ENCODE results near the gene DNMBP.
A peak's percentile ranks its signal among the peaks of the same experiment; 100 is the strongest.
"Not testable (repeated sequence)": the region's sequence is repeated elsewhere in the genome, so short reads cannot be mapped to it uniquely, and the experiment has no call there.

DNMBP gene

DNA sequence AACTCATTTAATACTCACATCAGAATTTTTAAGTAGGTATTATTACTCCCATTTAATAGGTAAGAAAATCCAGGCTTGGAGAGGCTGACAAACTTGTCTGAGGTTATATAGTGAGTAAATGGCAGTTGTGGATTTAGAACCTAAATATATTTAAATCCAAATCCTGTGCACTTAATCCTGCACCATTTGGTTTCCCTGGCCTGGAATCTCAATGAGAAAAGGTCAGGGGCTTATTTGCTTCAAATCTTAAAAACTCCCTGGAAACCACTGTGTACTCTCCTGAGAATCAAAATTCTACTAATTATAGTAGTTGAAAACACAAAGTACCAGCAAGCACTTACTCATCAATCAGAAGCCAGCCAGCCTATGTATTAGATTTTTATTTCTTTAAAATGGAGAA is 97.7 kb downstream of the DNMBP start:
- DNase-seq, result no peak

DNA sequence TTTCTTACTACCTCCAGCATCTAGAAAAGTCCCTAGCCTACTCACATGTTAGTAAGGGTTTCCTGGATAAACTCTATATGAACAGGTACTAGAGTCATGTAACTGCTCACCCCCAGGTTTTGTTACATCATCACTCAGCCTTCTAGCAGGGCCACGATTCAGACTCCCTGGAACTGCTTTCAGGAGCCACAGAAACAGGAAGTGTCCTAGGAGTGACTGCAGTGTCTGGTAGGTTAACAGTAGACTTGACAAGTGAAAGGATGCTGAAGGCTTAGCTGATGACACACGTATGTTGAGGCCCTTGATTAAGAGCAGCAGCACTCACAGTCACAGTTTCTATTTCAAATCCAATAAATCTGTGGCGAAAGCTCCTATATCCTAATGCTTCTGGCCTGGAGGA is 101.2 kb downstream of the DNMBP start:
- no peak for DNase-seq

DNA sequence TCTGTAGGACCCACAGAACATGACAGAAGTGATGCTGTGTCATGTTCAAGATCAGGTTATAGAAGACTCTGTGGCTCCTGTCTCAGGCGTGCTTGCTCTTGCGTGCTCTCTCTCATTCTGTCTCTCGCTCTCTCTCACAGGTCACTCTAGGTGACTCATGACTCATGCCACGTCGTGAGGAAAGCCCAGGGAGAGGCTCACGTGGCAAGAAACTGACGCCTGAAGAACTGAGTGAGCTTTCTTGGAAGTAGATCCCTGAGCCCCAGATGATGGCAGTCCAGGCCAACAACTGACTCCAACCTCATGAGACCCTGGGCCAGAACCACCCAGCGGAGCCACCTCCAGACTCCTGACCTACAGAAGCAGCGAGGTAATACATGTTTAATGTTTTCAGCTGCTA is 103.3 kb downstream of the DNMBP start:
- DNase-seq, result no peak

DNA sequence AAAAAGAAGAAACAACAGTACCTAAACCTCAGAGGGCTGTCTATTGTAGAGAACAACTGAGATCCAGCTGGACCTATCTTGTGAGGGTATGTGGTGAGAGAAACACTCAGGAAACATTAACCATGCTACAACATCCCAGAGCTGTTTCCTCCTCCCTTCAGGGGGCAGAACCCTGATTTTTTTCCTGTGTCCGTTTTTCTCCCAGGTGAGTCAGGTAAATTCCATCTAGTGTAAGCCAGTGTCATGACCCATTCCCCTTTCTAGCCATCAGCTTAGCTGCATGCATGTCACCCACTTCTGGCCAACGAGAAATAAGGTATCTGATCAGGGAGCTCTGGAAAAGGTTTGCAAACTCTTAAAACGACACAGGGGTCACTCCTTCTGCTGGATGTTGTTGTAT is 103.8 kb downstream of the DNMBP start:
- no peak for DNase-seq

DNA sequence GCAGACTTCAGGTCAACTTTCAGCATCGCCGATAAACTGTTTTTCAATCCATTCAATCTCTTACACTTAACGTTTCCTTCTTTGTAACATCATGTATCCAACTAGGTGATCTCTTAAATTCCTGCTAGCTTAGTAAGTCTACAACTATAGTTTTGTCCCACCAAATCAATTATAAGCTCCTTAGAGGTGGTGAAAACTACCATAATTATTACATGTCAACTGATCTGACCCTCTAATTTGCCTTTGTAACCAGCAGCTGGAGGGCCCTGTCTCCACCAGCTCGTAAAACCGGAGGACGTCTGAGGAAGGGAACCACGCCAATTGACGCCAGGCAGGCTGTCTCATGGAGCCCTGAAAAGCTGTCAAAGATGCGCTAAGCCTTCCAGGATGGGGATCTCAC is 113.9 kb downstream of the DNMBP start:
- DNase-seq, result no peak

DNA sequence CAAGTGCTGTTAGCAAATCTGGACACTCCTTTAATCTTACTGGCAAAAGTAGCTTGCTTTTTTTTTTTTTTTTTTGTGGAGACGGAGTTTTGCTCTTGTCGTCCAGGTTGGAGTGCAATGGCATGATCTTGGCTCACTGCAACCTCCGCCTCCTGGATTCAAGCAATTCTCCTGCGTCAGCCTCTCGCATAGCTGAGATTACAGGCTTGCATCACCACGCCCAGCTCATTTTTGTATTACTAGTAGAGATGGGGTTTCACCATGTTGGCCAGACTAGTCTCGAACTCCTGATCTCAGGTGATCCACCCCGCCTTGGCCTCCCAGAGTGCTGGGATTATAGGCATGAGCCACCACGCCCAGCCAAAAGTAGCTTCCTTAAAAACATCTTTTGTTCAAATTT is 114.7 kb downstream of the DNMBP start:
- DNase-seq, result not testable (repeated sequence)

DNA sequence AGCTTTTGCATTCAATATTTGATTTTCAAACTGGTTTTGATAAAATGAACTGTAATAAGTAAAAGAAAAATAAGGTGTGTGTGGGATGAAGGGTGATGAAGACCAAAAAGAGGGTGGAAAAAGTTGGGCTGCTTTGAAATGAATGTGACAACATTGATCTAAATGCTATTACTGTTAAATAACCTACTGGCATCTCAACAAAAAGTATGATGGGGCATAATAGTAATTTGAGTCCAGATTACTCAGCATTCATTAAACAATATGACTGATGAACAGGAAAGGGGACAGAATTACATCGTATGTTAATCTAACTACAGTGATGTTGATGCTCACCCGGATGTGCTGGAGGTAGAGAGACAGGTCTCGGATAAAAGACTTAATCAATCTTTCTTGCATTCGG is 115.1 kb downstream of the DNMBP start:
- no peak for DNase-seq

DNA sequence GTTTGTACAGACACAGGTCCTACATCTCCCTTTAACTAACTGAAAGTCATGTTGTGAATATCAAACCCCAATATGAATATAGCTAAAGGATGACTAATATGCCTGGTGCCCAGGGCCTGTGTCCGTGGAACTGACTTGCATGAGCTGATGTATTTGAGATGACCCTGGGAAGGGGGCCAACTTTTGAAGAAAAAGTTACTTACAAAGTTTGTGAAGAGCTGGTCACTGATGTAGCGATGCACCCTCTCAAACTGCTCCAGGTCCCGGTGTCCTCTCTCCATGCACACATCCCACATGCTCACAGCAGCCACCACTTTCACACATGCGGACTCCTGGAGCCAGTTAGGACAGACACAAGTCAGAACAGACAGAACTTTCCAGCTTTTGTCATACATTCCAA is 121.1 kb downstream of the DNMBP start:
- no peak for DNase-seq

DNA sequence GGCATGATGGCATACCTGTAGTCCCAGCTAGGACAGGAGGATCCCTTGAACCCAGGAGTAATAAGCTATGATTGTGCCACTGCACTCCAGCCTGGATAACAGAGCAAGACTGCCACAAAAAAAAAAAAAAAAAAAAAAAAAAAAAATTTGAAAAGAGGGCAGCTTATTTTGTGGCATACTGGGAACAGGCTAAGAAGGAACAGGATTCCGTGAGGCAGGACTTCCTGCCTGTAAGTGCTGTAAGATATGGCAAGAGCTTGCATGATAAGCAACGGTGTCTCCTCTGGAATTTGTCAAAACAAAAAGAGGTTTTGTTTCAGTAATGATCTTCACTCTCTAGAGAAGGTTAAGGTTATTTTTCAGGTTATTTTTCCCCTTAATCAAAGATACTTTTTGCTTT is 126.2 kb downstream of the DNMBP start:
- no peak for DNase-seq

DNA sequence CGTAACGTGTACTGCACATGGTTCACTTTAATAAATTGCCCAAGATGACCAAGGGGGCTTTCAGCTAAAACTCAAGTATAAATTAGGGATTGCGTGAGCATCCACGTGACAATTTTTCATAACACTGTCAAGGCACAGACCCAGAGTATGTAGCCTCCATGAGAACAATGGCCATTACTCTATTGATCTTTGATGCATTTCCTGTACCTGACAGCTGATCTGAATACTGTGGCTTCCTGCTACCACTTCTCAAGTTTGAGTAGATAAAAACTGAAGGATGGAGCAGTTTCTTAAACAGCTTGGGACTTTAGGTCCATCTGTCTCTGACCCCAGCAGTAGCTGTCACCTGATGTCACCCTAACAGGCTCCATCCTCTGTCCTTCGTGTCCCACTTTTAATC is 128.4 kb downstream of the DNMBP start:
- DNase-seq, result no peak

DNA sequence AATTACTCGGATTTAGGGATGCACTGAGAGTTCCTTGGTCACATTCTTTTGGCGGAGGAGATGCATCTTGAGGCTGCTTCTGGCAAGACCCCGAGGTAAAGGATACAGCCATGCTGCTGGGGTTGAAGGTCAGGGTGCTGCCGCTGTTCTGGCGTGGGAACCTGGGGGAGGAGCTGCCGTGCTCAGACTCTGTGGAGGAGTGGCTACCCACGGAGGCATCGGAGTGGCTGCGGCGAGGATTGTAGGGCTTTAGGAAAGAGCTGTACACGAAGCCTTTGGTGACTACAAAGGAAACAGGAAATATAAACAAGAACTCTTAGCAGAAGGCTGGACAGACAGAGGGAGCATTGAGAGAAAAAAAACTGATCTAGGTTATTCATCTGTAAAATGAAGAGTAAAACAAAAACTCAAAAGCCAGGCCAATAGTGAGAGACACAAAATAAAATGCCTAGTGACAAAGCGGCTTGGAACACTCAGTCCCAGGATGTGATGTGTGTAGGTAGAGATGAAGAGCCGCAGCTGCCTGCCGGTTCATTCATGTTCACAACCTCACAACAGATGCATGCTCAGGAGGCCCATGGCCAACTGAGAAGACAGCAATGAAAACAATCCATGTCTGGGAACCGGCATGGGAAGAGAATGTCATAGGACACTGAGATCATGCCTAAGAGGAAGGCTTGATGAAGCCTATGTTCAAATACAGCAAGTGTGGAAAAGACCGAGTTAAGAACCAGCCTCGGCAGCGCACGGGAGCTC is 129.5 kb downstream of the DNMBP start:
- DNase-seq, result no peak

DNA sequence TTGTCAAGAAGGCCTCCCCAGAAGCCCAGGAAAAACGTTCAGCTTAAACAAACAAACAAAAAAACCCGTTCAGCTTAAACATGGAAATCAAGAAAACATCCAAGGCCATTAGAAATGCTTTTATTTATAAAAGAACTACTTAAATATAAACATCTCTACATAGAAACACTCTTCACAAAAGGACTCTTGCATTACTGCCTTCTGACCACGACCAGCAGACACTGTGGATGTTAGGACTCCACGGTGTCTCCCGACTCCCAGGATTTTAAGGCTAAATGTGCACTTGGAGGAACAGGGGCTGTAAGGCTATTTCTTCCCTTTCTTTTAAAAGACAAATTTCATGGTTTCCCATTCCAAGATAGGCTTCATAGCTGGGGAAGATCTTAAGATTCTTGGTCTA is 134.3 kb downstream of the DNMBP start:
- no peak for DNase-seq

DNA sequence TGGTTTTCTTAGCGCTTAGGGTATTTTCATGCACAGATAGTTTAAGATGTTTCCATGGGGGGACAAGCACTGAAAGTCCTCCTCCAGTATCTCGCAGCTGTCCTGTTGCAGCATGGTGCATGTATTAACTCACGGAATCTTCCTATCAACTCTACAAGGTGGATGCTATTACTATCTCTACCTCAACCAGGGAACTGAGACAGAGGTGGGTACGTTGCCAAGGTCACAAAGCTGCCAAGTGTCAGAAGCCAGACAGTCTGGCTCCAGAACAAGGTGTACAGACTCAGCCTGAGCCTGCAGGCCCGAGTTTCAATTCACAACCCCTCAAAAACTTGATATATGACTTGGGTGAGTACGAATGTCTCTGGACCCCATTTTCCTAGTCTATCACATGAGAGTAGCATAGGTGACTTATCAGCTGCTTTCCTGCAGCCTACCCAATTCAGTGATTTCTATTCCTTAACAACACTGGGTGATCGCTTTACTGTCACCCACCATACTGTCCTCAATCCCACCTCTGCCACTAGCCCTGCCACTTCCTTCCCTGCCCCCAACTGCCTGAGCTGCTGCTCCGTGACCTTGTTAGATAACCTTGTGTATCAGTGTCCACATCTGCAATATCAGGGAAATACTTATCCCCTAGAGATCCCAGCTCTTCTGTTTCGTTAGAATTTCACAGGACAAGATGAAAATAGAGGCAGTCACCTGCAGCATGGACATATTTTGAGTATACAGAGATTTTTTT is 135.2 kb downstream of the DNMBP start:
- no peak for DNase-seq

DNA sequence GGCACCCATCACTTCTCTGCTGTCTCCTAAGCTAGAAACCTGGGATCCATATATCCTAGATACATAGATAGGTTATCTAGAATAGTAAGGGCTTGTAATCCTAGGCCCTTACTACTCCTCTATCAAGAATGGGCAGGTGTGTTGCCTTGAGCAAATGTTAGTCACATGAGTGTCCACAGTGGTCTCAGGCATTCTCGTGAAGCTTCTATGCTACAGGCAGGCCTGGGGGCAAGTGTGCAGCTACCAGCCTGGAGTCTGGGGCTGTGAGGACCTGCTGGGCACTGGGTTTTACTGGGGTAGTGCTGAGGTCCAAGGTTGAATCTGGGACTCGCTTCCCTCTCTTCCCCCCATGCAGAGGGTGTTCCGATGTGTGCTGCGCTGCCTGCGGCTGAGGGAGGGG is 135.9 kb downstream of the DNMBP start:
- DNase-seq, result no peak

DNA sequence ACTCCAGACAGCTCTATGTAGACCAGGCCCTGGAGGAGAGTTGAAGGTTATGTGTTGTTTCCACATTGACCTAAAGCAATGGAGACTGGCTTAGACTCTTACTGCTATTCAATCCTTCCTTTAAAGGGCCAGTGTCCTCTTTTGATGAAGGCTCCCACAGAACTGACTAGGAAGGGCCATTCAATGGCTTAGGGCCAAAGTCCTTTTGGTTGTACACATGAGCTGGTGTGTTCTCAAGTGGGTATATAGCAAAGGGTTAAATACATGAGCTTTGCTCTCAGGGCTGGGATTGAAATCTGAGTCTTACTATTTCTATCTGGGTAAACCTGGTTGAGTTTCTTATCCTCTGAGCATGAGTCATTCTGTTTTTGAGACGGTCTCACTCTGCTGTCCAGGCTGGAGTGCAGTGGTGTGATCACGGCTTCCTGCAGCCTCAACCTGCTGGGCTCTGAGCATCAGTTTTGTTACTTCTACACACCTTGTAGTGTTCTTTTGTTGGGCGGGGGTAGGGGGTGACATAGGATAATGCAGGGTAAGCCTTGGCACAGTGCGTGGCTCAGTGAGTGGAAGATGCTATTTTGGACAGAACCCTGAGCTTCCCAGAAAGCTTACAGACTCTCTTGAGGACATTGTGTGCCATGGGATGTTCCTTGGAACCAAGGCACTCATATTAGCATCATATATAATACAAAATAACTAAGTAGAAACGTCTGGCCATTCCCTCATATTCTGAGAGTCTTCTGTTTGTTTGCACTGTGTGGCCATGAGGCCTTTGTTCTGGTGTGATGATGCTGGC is 137.2 kb downstream of the DNMBP start:
- no peak for DNase-seq

DNA sequence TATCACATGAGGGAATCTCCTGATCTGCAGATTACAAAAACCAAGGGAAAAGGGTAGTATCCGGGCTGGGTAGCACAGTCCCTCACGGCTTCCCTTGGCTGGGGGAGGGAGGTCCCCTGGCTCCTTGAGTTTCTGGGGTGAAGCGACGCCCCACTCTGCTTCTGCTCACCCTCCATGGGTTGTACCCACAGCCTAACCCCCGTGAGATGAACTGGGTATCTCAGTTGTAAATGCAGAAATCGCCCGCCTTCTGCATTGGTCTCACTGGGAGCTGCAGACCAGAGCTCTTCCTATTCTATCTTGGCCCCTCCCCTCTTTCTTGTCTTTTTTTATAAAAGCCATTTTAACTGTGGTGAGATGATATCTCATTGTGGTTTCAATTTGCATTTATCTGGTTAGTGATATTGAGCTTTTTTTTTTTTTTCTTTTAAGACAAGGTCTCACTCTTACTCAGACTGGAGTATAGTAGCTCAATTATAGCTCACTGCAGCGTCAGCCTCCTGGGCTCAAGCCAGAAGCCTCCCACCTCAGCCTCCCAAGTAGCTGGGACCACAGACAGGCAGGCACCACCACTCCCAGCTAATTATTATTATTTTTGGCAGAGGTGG is 139.5 kb downstream of the DNMBP start:
- DNase-seq, result peak in 2 of 4 experiments; percentile 32 to 37

DNA sequence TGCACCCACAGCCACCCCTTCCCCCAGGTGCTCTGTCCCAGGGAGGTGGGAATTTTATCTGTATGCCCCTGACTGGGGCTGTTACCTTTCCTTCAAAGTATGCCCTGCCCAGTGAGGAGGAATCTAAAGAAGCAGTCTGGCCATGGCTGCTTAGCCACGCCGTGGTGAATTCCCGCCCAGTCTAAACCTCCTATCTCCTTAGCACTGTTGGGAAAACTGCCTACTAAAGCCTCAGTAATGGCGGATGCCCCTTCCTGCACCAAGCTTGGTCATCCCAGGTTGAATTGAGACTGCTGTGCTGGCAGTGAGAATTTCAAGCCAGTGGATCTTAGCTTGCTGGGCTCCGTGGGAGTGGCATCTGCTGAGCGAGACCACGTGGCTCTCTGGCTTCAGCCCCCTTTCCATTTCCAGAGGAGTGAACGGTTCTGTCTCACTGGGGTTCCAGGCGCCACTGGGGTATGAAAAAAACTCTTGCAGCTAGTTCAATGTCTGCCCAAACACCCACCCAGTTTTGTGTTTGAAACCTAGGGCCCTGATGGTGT is 140.1 kb downstream of the DNMBP start:
- peak in 2 of 4 experiments; percentile 15 to 21 for DNase-seq

DNA sequence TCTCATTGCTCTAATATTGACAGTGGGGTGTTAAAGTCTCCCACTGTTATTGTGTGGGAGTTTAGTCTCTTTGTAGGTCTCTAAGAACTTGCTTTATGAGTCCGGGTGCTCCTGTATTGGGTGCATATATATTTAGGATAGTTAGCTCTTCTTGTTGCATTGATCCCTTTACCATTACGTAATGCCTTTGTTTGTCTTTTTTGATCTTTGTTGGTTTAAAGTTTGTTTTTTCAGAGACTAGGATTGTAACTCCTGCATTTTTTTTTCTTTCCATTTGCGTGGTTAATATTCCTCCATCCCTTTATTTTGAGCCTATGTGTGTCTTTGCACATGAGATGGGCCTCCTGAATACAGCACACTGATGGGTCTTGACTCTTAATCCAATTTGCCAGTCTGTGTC is 142.5 kb downstream of the DNMBP start:
- not testable (repeated sequence) for DNase-seq

DNA sequence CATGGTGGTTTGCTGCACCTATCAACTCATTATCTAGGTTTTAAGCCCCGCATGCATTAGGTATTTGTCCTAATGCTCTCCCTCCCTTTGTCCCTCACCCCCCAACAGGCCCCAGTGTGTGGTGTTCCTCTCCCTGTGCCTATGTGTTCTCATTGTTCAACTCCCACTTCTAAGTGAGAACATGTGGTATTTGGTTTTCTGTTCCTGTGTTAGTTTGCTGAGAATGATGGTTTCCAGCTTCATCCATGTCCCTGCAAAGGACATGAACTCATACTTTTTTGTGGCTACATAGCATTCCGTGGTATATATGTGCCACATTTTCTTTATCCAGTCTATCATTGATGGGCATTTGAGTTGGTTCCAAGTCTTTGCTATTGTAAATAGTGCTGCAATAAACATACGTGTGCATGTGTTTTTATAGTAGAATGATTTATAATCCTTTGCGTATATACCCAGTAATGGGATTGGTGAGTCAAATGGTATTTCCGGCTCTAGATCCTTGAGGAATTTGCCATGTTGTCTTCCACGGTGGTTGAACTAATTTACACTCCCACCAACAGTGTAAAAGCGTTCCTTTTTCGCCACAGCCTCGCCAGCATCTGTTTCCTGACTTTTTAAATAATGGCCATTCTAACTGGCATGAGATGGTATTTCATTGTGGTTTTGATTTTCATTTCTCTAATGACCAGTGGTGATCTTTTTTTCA is 146.1 kb downstream of the DNMBP start:
- not testable (repeated sequence) for DNase-seq

DNA sequence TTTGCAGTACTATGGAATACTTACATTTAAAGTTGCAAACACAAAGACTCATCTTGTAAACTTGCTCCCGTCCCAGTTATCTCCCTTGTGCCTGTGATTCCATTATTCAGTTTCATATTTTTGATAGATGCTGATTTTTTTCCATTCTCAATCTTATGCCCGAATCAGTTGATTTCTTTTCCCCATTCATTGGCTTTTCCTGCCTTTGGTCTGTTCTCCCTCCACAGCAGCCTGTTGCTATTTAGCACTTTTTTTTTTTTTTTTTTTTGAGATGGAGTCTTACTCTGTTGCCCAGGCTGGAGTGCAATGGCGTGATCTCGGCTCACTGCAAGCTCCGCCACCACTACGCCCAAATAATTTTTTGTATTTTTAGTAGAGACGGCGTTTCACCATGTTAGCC is 149.3 kb downstream of the DNMBP start:
- no peak for DNase-seq

DNA sequence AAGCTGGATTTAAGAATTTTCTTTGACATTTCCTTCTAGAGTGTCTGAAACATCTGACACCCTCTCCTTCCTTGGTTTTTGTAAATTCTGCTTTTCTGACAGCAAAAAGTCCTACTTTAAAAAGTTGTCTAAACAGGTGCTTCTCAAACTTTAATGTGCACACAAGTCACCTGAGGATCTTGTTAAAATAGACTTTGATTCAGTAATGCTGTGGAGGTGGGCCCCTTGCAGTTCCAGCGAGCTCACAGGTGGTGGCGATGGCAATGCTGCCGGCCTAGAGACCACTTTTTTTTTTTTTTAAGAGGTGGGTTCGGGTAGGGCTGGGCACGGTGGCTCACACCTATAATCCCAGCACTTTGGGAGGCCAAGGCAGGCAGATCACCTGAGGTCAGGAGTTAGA is 150.2 kb downstream of the DNMBP start:
- no peak for DNase-seq

DNA sequence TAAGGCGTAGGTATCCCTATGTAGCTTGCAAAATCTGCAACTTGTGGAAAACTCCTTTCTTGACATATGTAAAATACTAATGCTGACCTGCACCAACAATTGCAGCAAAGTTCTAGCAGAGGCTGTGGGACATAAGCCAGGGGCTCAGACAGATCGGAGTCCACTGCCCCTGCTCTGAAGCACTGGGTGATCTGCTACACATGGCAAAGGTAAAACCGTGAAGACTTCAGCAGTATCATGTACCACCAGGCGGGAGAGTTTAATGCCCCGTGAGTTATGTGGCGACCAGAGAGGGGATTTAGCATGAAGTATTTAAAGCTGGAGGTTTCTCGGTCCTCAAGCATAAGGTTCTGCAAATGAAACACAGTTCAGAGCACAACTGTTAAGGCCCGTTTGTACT is 150.9 kb downstream of the DNMBP start:
- DNase-seq, result no peak

Measured in suppressor macrophage (primary cell).